ENCODE measurements around the gene SLC32A1. TPM values are rescaled to one million over a fixed set of nuclear protein-coding genes. Genes with fewer than 3 reads are reported as not detected.

The SLC32A1 gene
- total RNA-seq, 2 experiments from 2014 or later = not detected

- ATAC-seq (ENCODE audit: poor library complexity) = no peak
- DNase-seq = no peak
- TF ChIP-seq, protein P1, sequence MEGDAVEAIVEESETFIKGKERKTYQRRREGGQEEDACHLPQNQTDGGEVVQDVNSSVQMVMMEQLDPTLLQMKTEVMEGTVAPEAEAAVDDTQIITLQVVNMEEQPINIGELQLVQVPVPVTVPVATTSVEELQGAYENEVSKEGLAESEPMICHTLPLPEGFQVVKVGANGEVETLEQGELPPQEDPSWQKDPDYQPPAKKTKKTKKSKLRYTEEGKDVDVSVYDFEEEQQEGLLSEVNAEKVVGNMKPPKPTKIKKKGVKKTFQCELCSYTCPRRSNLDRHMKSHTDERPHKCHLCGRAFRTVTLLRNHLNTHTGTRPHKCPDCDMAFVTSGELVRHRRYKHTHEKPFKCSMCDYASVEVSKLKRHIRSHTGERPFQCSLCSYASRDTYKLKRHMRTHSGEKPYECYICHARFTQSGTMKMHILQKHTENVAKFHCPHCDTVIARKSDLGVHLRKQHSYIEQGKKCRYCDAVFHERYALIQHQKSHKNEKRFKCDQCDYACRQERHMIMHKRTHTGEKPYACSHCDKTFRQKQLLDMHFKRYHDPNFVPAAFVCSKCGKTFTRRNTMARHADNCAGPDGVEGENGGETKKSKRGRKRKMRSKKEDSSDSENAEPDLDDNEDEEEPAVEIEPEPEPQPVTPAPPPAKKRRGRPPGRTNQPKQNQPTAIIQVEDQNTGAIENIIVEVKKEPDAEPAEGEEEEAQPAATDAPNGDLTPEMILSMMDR (IDR thresholded peaks at IDR 0.05) = no peak
- Mint-ChIP-seq H3K36me3 (ENCODE audit: low read depth) (peaks cover 79% of the 10 kb centered on the region), H3K27me3 (no peaks in the 10 kb centered on the region), H3K4me1 (ENCODE audit: low read depth) (peaks cover 8% of the 10 kb centered on the region), H3K4me3 (no peak overlapping the region), H3K27ac (no peak overlapping the region), H3K9me3 (no peaks in the 10 kb centered on the region)
- no peaks in the 10 kb centered on the region for H3K9me3 ChIP-seq (ENCODE audit: control insufficient read depth in 1 of 2, insufficient read depth in 1 of 2, low read length in 2 of 2)
- no peaks in the 10 kb centered on the region for H3K4me1 ChIP-seq (ENCODE audit: insufficient read depth, low read length)
- no peak overlapping the region for H3K4me3 ChIP-seq (ENCODE audit: low read length)
- ChIA-PET CTCF (interaction anchor here (1.3 kb wide), 1 partner anchor 122 kb away, joined by 3 read pairs; no protein-coding TSS in a partner anchor), POLR2A (no interaction called here)
- peaks cover 69% of the 10 kb centered on the region for H3K36me3 ChIP-seq (ENCODE audit: insufficient read depth, low read length)
- intact Hi-C loops (cut with DNase I, micrococcal nuclease) = loop anchor here in 1 of 2 experiments (10.0 kb wide), 1 partner anchor 139 kb away; no protein-coding TSS in a partner anchor
- H3K27me3 ChIP-seq (ENCODE audit: control insufficient read depth in 1 of 2, insufficient read depth in 2 of 2, low read length in 2 of 2) = no peaks in the 10 kb centered on the region
- H3K27ac ChIP-seq (ENCODE audit: low read depth in 1 of 2, low read length in 2 of 2) = no peak overlapping the region
Observed at GRCh38 chr20:38755324-38755910, 31.1 kb downstream of the SLC32A1 start.

DNA sequence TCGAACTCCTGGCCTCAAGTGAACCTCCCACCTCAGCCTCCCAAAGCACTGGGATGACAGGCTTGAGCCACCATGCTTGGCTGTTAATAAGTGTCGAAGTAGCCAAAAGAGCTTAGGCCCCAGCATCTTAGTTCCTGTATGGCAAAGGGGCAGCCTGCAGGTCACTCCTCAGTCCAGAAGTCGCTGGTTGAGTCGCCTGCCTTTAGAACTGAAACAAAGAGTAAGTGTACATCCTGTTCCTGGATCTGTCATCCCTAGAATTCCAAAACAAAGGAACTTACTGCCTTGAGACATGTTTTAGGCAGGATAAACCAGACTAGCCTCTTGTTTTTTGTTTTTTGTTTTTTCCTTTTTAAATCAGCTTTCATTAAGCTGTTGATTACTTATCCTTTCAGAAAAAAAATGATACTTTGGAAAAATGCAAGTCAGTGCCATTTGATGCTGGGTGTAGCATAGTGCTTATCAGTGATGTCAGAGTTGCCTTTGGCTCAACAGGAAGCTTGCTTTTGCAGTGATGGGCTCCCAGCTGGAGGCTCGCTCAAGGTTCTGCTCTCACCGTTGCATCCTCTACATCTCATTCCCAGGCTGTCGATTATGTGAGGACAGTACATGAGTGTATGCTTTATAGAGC is 33.0 kb downstream of the SLC32A1 start:
- no peaks in the 10 kb centered on the region for H3K4me1 ChIP-seq (ENCODE audit: insufficient read depth, low read length)
- no peaks in the 10 kb centered on the region for H3K27me3 Mint-ChIP-seq
- POLR2A ChIA-PET = no interaction called here
- intact Hi-C loops (cut with DNase I, micrococcal nuclease) = loop anchor here in 1 of 2 experiments (10.0 kb wide), 1 partner anchor 138 kb away; no protein-coding TSS in a partner anchor
- TF ChIP-seq, protein P1 (IDR thresholded peaks at IDR 0.05) = no peak
- no peak overlapping the region for H3K4me3 Mint-ChIP-seq
- no peak overlapping the region for H3K27ac Mint-ChIP-seq
- CTCF ChIA-PET = no interaction called here
- peaks cover 87% of the 10 kb centered on the region for H3K36me3 Mint-ChIP-seq (ENCODE audit: low read depth)
- no peaks in the 10 kb centered on the region for H3K9me3 ChIP-seq (ENCODE audit: control insufficient read depth in 1 of 2, insufficient read depth in 1 of 2, low read length in 2 of 2)
- peaks cover 82% of the 10 kb centered on the region for H3K36me3 ChIP-seq (ENCODE audit: insufficient read depth, low read length)
- DNase-seq = no peak
- no peaks in the 10 kb centered on the region for H3K4me1 Mint-ChIP-seq (ENCODE audit: low read depth)
- H3K27me3 ChIP-seq (ENCODE audit: control insufficient read depth in 1 of 2, insufficient read depth in 2 of 2, low read length in 2 of 2) = no peaks in the 10 kb centered on the region
- no peaks in the 10 kb centered on the region for H3K9me3 Mint-ChIP-seq
- no peak overlapping the region for H3K27ac ChIP-seq (ENCODE audit: low read depth in 1 of 2, low read length in 2 of 2)
- ATAC-seq (ENCODE audit: poor library complexity) = no peak
- H3K4me3 ChIP-seq (ENCODE audit: low read length) = no peak overlapping the region

GRCh38 chr20:38759106-38759505 is 34.8 kb downstream of the SLC32A1 start:
- CTCF ChIA-PET = no interaction called here
- no peak overlapping the region for H3K27ac Mint-ChIP-seq
- TF ChIP-seq, protein P1 (IDR thresholded peaks at IDR 0.05) = no peak

More at GRCh38 chr20:38759106-38759505, 34.8 kb downstream of the SLC32A1 start:
- no peaks in the 10 kb centered on the region for H3K4me1 Mint-ChIP-seq (ENCODE audit: low read depth)
- no peak overlapping the region for H3K4me3 ChIP-seq (ENCODE audit: low read length)
- no peak for DNase-seq
- H3K27me3 Mint-ChIP-seq = no peaks in the 10 kb centered on the region
- H3K9me3 ChIP-seq (ENCODE audit: control insufficient read depth in 1 of 2, insufficient read depth in 1 of 2, low read length in 2 of 2) = no peaks in the 10 kb centered on the region
- POLR2A ChIA-PET = no interaction called here
- H3K4me1 ChIP-seq (ENCODE audit: insufficient read depth, low read length) = no peaks in the 10 kb centered on the region
- H3K4me3 Mint-ChIP-seq = no peak overlapping the region
- H3K27ac ChIP-seq (ENCODE audit: low read depth in 1 of 2, low read length in 2 of 2) = no peak overlapping the region
- no peak for ATAC-seq (ENCODE audit: poor library complexity)
- H3K9me3 Mint-ChIP-seq = no peaks in the 10 kb centered on the region
- H3K27me3 ChIP-seq (ENCODE audit: control insufficient read depth in 1 of 2, insufficient read depth in 2 of 2, low read length in 2 of 2) = no peaks in the 10 kb centered on the region
- intact Hi-C loops (cut with DNase I, micrococcal nuclease) = loop anchor here in 1 of 2 experiments (10.0 kb wide), 1 partner anchor 136 kb away; no protein-coding TSS in a partner anchor
- H3K36me3 Mint-ChIP-seq (ENCODE audit: low read depth) = peaks cover 91% of the 10 kb centered on the region
- H3K36me3 ChIP-seq (ENCODE audit: insufficient read depth, low read length) = peaks cover 94% of the 10 kb centered on the region

All from CD4-positive, alpha-beta T cell (primary cell).